H1 (cell line): ENCODE data around the gene ABL1. TPM values are rescaled to one million over a fixed set of nuclear protein-coding genes. Genes with fewer than 3 reads are reported as not detected.

Source experiments
- CTCF ChIA-PET: fragments of 300-600 bp; sonication (Branson Sonifier 250); formaldehyde crosslinking; loops from one replicate; lab custom pipeline; 2021; ENCODE audit not compliant: partially characterized antibody; lab: Charles Lee
- POLR2A ChIA-PET: fragments of 300-600 bp; sonication (Branson Sonifier 250); formaldehyde crosslinking; loops from one replicate; lab custom pipeline; 2021; ENCODE audit warnings: inconsistent platforms; ENCODE audit not compliant: partially characterized antibody; lab: Charles Lee
- DNase-seq, 2 experiments: peaks; one replicate each; pipeline versions ENCODE4 v3.0.0 to v3.0.0-alpha.2; 2010 to 2022; ENCODE audit warnings: low spot score in 2 of 2, low read depth in 1 of 2, mixed read lengths in 1 of 2
- FAIRE-seq: peaks from 2 replicates; lab custom pipeline; 2011; peaks lifted over from hg19 to GRCh38; lab: Jason Lieb, UNC
- H2AFZ ChIP-seq: 2 replicates; pipeline ENCODE4 v1.8.1; 2012; ENCODE audit warnings: low read length, inconsistent platforms
- H2AK5ac ChIP-seq: 2 replicates; pipeline ENCODE4 v1.6.1; 2013; ENCODE audit warnings: low read depth, low read length
- H2BK120ac ChIP-seq: replicated peaks from 2 replicates; pipeline ENCODE3; 2013; ENCODE audit warnings: low read depth, low read length, inconsistent platforms
- H2BK12ac ChIP-seq: 2 replicates; pipeline ENCODE4 v1.6.1; 2013; ENCODE audit warnings: low read depth, low read length
- H2BK15ac ChIP-seq: 2 replicates; pipeline ENCODE4 v1.6.1; 2013; ENCODE audit warnings: low read length
- H2BK20ac ChIP-seq: 2 replicates; pipeline ENCODE4 v1.6.1; 2013; ENCODE audit warnings: low read length
- H2BK5ac ChIP-seq: 2 replicates; pipeline ENCODE4 v1.6.1; 2013; ENCODE audit warnings: low read depth, low read length
- H3K14ac ChIP-seq: 2 replicates; pipeline ENCODE4 v1.6.1; 2013; ENCODE audit warnings: inconsistent platforms; ENCODE audit not compliant: insufficient read length
- H3K18ac ChIP-seq: 2 replicates; pipeline ENCODE4 v1.6.1; 2013; ENCODE audit warnings: low read length; ENCODE audit errors: extremely low read depth
- H3K23ac ChIP-seq: 2 replicates; pipeline ENCODE4 v1.6.1; 2013; ENCODE audit warnings: inconsistent platforms; ENCODE audit not compliant: insufficient read length
- H3K23me2 ChIP-seq: 2 replicates; pipeline ENCODE4 v1.6.1; 2013; ENCODE audit warnings: low read depth, low read length
- H3K27ac ChIP-seq: 2 replicates; pipeline ENCODE4 v1.6.1; 2011; ENCODE audit warnings: low read depth, low read length, inconsistent platforms
- H3K27me3 ChIP-seq, 4 experiments: replicated peaks in 1 of 4; 1 replicate in 1 of 4; 2 replicates in 3 of 4; pipeline versions ENCODE4 v1.6.1 to v1.8.1; 2011 to 2013; ENCODE audit warnings: low read length in 3 of 4, mild to moderate bottlenecking in 3 of 4, inconsistent platforms in 2 of 4, mixed read lengths in 2 of 4, moderate library complexity in 1 of 4; ENCODE audit not compliant: control insufficient read depth in 3 of 4, insufficient read depth in 3 of 4; ENCODE audit errors: extremely low read depth in 1 of 4
- H3K36me3 ChIP-seq, 4 experiments: 2 replicates each; pipeline versions ENCODE4 v1.6.1 to v1.8.1; 2011 to 2013; ENCODE audit warnings: mild to moderate bottlenecking in 4 of 4, low read length in 3 of 4, moderate library complexity in 2 of 4, control low read depth in 1 of 4, inconsistent platforms in 1 of 4; ENCODE audit not compliant: insufficient read depth in 4 of 4, control insufficient read depth in 2 of 4
- H3K4ac ChIP-seq: replicated peaks from 2 replicates; pipeline ENCODE3; 2013; ENCODE audit warnings: low read length, low read depth, mixed read lengths, inconsistent platforms; ENCODE audit not compliant: insufficient read length
- H3K4me1 ChIP-seq, 4 experiments: replicated peaks in 1 of 4; 1 replicate in 1 of 4; 2 replicates in 3 of 4; pipeline versions ENCODE4 v1.6.1 to v1.8.1; 2011 to 2013; ENCODE audit warnings: low read length in 3 of 4, inconsistent platforms in 2 of 4, mixed read lengths in 1 of 4; ENCODE audit not compliant: insufficient read depth in 4 of 4, control insufficient read depth in 3 of 4
- H3K4me2 ChIP-seq, 2 experiments: 2 replicates each; pipeline versions ENCODE4 v1.6.1 to v1.8.1; 2011 to 2013; ENCODE audit warnings: low read depth in 2 of 2, low read length in 2 of 2, control low read depth in 1 of 2, inconsistent platforms in 1 of 2, mild to moderate bottlenecking in 1 of 2; ENCODE audit not compliant: insufficient read depth in 1 of 2
- H3K4me3 ChIP-seq, 4 experiments: fragments of 200-600, 300-600 bp in 1 of 4; sonication (generic), shearing (Covaris generic), sonication (Bioruptor Twin) in 1 of 4; 2 replicates each; pipeline versions ENCODE4 v1.5.1 to v1.8.1; 2011 to 2016; ENCODE audit warnings: low read length in 4 of 4, low read depth in 3 of 4, control low read depth in 2 of 4, inconsistent platforms in 2 of 4, mild to moderate bottlenecking in 2 of 4, mixed read lengths in 1 of 4, moderate library complexity in 1 of 4; ENCODE audit not compliant: insufficient read depth in 2 of 4; ENCODE audit errors: extremely low read depth in 1 of 4
- H3K56ac ChIP-seq: replicated peaks from 2 replicates; pipeline ENCODE3; 2013; ENCODE audit warnings: low read depth, mild to moderate bottlenecking, mixed read lengths, low read length, inconsistent platforms; ENCODE audit not compliant: insufficient read length
- H3K79me1 ChIP-seq: 2 replicates; pipeline ENCODE4 v1.6.1; 2013; ENCODE audit warnings: low read depth, low read length, control low read depth
- H3K79me2 ChIP-seq, 2 experiments: 2 replicates each; pipeline versions ENCODE4 v1.6.1 to v1.8.1; 2012 to 2013; ENCODE audit warnings: low read length in 2 of 2, mild to moderate bottlenecking in 2 of 2, inconsistent platforms in 1 of 2; ENCODE audit not compliant: insufficient read depth in 2 of 2, control insufficient read depth in 1 of 2
- H3K9ac ChIP-seq, 4 experiments: replicated peaks in 1 of 4; 1 replicate in 1 of 4; 2 replicates in 3 of 4; pipeline versions ENCODE4 v1.6.1 to v1.8.1; 2011 to 2013; ENCODE audit warnings: low read depth in 3 of 4, low read length in 3 of 4, control low read depth in 2 of 4, mild to moderate bottlenecking in 2 of 4, moderate library complexity in 2 of 4, inconsistent platforms in 1 of 4; ENCODE audit errors: extremely low read depth in 1 of 4
- H3K9me3 ChIP-seq, 2 experiments: 2 replicates each; pipeline versions ENCODE4 v1.6.1 to v1.8.1; 2012 to 2013; ENCODE audit warnings: mild to moderate bottlenecking in 2 of 2, moderate library complexity in 2 of 2, control low read depth in 1 of 2, inconsistent platforms in 1 of 2, low read depth in 1 of 2, low read length in 1 of 2, mixed read lengths in 1 of 2; ENCODE audit not compliant: insufficient read depth in 2 of 2
- H4K20me1 ChIP-seq, 2 experiments: replicated peaks in 1 of 2; 2 replicates each; pipeline versions ENCODE3 to v1.8.1; 2011 to 2013; ENCODE audit warnings: inconsistent platforms in 2 of 2, low read length in 2 of 2, mild to moderate bottlenecking in 1 of 2; ENCODE audit not compliant: insufficient read depth in 2 of 2, control insufficient read depth in 1 of 2
- H4K5ac ChIP-seq: 2 replicates; pipeline ENCODE4 v1.6.1; 2013; ENCODE audit warnings: low read length, low read depth, mixed read lengths, inconsistent platforms; ENCODE audit not compliant: insufficient read length
- H4K8ac ChIP-seq: 2 replicates; pipeline ENCODE4 v1.8.0; 2013; ENCODE audit warnings: mild to moderate bottlenecking, moderate library complexity, low read length, inconsistent platforms; ENCODE audit not compliant: insufficient read depth; ENCODE audit errors: extremely low read depth
- H4K91ac ChIP-seq: replicated peaks from 2 replicates; pipeline ENCODE3; 2013; ENCODE audit warnings: low read length, mixed read lengths, inconsistent platforms; ENCODE audit not compliant: insufficient read length
- ATF3 ChIP-seq: IDR thresholded peaks from 2 replicates; pipeline ENCODE4 v1.6.1; 2011; ENCODE audit warnings: low read depth, mild to moderate bottlenecking, low read length; ENCODE audit not compliant: insufficient read depth
- BRCA1 ChIP-seq: IDR thresholded peaks from 2 replicates; pipeline ENCODE4 v1.6.1; 2012; ENCODE audit warnings: low read depth, low read length, improper control_type of control experiment
- CHD1 ChIP-seq: IDR thresholded peaks from 2 replicates; pipeline ENCODE4 v1.6.1; 2012; ENCODE audit warnings: low read depth, low read length, improper control_type of control experiment
- CTBP2 ChIP-seq: IDR thresholded peaks from 2 replicates; pipeline ENCODE4 v1.7.0; 2011; ENCODE audit warnings: borderline replicate concordance, mild to moderate bottlenecking, moderate library complexity, mixed read lengths, low read length; ENCODE audit not compliant: insufficient read depth, insufficient read length
- E2F6 ChIP-seq: IDR thresholded peaks from 2 replicates; pipeline ENCODE4 v1.6.1; 2012; ENCODE audit warnings: inconsistent platforms
- EZH2 ChIP-seq: fragments of 200-600 bp; sonication (generic); IDR thresholded peaks from 2 replicates; pipeline ENCODE4 v1.7.1; 2012; ENCODE audit warnings: low read depth, mild to moderate bottlenecking, moderate library complexity, low read length, inconsistent platforms; ENCODE audit not compliant: severe bottlenecking
- KDM4A ChIP-seq: IDR thresholded peaks from one replicate; pipeline ENCODE4 v1.7.1; 2012; ENCODE audit warnings: low read depth, mild to moderate bottlenecking, moderate library complexity, low read length, inconsistent platforms; ENCODE audit not compliant: severe bottlenecking
- POU5F1 ChIP-seq: IDR thresholded peaks from 2 replicates; pipeline ENCODE4 v1.6.1; 2011; ENCODE audit warnings: low read depth, mild to moderate bottlenecking, low read length, moderate library complexity
- RFX5 ChIP-seq: IDR thresholded peaks from 2 replicates; pipeline ENCODE4 v1.6.1; 2011; ENCODE audit warnings: low read depth, low read length, improper control_type of control experiment, borderline replicate concordance
- SIX5 ChIP-seq: IDR thresholded peaks from 2 replicates; pipeline ENCODE4 v1.6.1; 2011; ENCODE audit warnings: mild to moderate bottlenecking, low read depth, low read length
- WGBS, 2 experiments: shearing (Covaris generic) in 1 of 2; methylation state at CpG; one replicate each; pipeline versions ENCODE4 v1.1.6 to v1.1.7; 2013 to 2015; ENCODE audit warnings: low lambda C conversion rate in 2 of 2, mixed read lengths in 2 of 2, inconsistent platforms in 1 of 2, low coverage in 1 of 2, missing lambda C conversion rate in 1 of 2; ENCODE audit not compliant: insufficient replicate concordance in 2 of 2, insufficient coverage in 1 of 2, insufficient read length in 1 of 2; ENCODE audit errors: extremely low coverage in 1 of 2, missing lambda C conversion rate in 1 of 2; 5-methylcytosine and 5-hydroxymethylcytosine counted together
- polyA plus RNA-seq, 7 experiments: library from polyadenylated mRNA; depleted of rRNA in 3 of 7; stranded (reverse) in 5 of 7; unstranded in 2 of 7; fragments of >200 nt in 5 of 7; fragments of 200-250 nt in 2 of 7; gene quantifications; 1 replicate in 5 of 7; 2 replicates in 1 of 7; 4 replicates in 1 of 7; pipeline versions ENCODE4 v1.2.1 to v1.2.3, GENCODE V29; 2011 to 2013; ENCODE audit warnings: missing spikeins in 2 of 7, mixed read lengths in 2 of 7
- total RNA-seq: library from RNA; stranded (reverse); fragmentation: NEBNext Ultra II Directional; extraction: Animal tissue kit (Norgen Biotek cat#: 25700); gene quantifications from 2 replicates; pipeline ENCODE4 v1.2.1, GENCODE V29; 2021

The ABL1 gene
- total and polyA plus RNA-seq, 2 of the 8 experiments (the other 6 are each of a cell fraction or from before 2014, with no cell fraction given) = 35.3 to 104 TPM

- Histone ChIP-seq H2AFZ (no peak overlapping the region), H3K4ac (peak overlapping the region; percentile 89), H2BK120ac (peak overlapping the region; percentile 96), H4K91ac (no peak overlapping the region), H3K27ac (no peak overlapping the region), H3K79me2 (peaks cover 0 to 35% of the 10 kb centered on the region in 2 experiments; a peak in 3 of 4 replicates), H2BK20ac (peak overlapping the region; percentile 75; the same call in 1 of the 2 replicates), H2AK5ac (no peak overlapping the region), H3K36me3 (no peaks in the 10 kb centered on the region), H2BK5ac (no peak overlapping the region), H4K8ac (no peak overlapping the region), H3K14ac (no peak overlapping the region), H3K4me1 (peaks cover 11 to 28% (median 19%) of the 10 kb centered on the region in 4 experiments), H3K23me2 (peaks cover 5% of the 10 kb centered on the region; the same call in 1 of the 2 replicates), H2BK15ac (no peak overlapping the region), H4K5ac (peak overlapping the region; percentile 78), H3K18ac (no peak overlapping the region; the same call in 1 of the 2 replicates), H3K27me3 (no peaks in the 10 kb centered on the region), H2BK12ac (no peak overlapping the region), H3K79me1 (no peaks in the 10 kb centered on the region), H4K20me1 (no peaks in the 10 kb centered on the region), H3K4me3 (peak overlapping the region in 1 of 4 experiments; percentile 40; a peak in 1 of 8 replicates), H3K56ac (no peak overlapping the region), H3K23ac (no peak overlapping the region), H3K4me2 (peak overlapping the region in 1 of 2 experiments; percentile 61; a peak in 3 of 4 replicates), H3K9ac (no peak overlapping the region), H3K9me3 (peaks cover 2 to 3% of the 10 kb centered on the region in 2 experiments; a peak in 2 of 4 replicates)
- TF ChIP-seq EZH2 (no peak), ATF3 (no peak), POU5F1 (no peak), RFX5 (no peak), KDM4A (no peak), E2F6 (no peak), BRCA1 (no peak), SIX5 (no peak), CHD1 (no peak), CTBP2 (no peak)
- FAIRE-seq (no peak), DNase-seq (no peak)
- ChIA-PET CTCF (interaction anchor here (0.9 to 1.9 kb wide), 7 partner anchors 21 to 125 kb away, joined by 3 to 10 read pairs (median 3); no protein-coding TSS in a partner anchor), POLR2A (interaction anchor here (0.7 to 3.5 kb wide), 9 partner anchors 8 to 116 kb away, joined by 3 to 24 read pairs (median 8); partner anchors contain the start of gene ABL1)
- 81% methylated on average over 5 of the region's 5 CpGs; no CpG with 5 or more reads in 1 of the 2 experiments for WGBS, 2 experiments
Measured at GRCh38 chr9:130825809-130826208, 9.2 kb upstream of the ABL1 start.
